MM.1S (cell line): ENCODE measurements around the gene ING3.

Source experiments
- DNase-seq: peaks from one replicate; pipeline ENCODE4 v3.0.0-alpha.2; 2015
- H2AFZ ChIP-seq: fragments of 300-600 bp; sonication (generic); 2 replicates; pipeline ENCODE4 v1.6.0; 2016; ENCODE audit warnings: antibody characterized with exemption, low read length
- H3F3A ChIP-seq: fragments of 300-600 bp; sonication (generic); 2 replicates; pipeline ENCODE4 v1.6.1; 2016; ENCODE audit warnings: mild to moderate bottlenecking, antibody characterized with exemption, low read length, moderate library complexity, mixed read lengths; ENCODE audit not compliant: insufficient read depth
- H3K27ac ChIP-seq: fragments of 300-600 bp; sonication (generic); 2 replicates; pipeline ENCODE4 v1.5.1; 2016; ENCODE audit warnings: mild to moderate bottlenecking, low read length
- H3K27me3 ChIP-seq: fragments of 300-600 bp; sonication (generic); replicated peaks from 2 replicates; pipeline ENCODE4 v1.6.0; 2016; ENCODE audit warnings: low read length; ENCODE audit not compliant: insufficient read depth
- H3K36me3 ChIP-seq: fragments of 300-600 bp; sonication (generic); replicated peaks from 2 replicates; pipeline ENCODE4 v1.6.1; 2016; ENCODE audit warnings: mild to moderate bottlenecking, low read length, mixed read lengths; ENCODE audit not compliant: insufficient read depth
- H3K4me1 ChIP-seq: fragments of 300-600 bp; sonication (generic); 2 replicates; pipeline ENCODE4 v1.6.1; 2016; ENCODE audit warnings: low read length, mixed read lengths
- H3K4me2 ChIP-seq: fragments of 300-600 bp; sonication (generic); 2 replicates; pipeline ENCODE4 v1.6.0; 2016; ENCODE audit warnings: low read depth, low read length
- H3K4me3 ChIP-seq: fragments of 300-600 bp; sonication (generic); 2 replicates; pipeline ENCODE4 v1.5.1; 2016; ENCODE audit warnings: low read length, mixed read lengths
- H3K79me2 ChIP-seq: fragments of 300-600 bp; sonication (generic); 2 replicates; pipeline ENCODE4 v1.6.1; 2016; ENCODE audit warnings: mixed run types, low read length, mixed read lengths
- H3K9ac ChIP-seq: fragments of 300-600 bp; sonication (generic); 2 replicates; pipeline ENCODE4 v1.6.1; 2016; ENCODE audit warnings: low read length, mixed read lengths
- H3K9me2 ChIP-seq: fragments of 300-600 bp; sonication (generic); replicated peaks from 2 replicates; pipeline ENCODE4 v1.6.1; 2016; ENCODE audit warnings: mild to moderate bottlenecking, low read length, mixed read lengths; ENCODE audit not compliant: insufficient read depth
- H3K9me3 ChIP-seq: fragments of 300-600 bp; sonication (generic); replicated peaks from 2 replicates; pipeline ENCODE4 v1.6.1; 2016; ENCODE audit warnings: mild to moderate bottlenecking, low read length, mixed read lengths; ENCODE audit not compliant: insufficient read depth
- H4K20me1 ChIP-seq: fragments of 300-600 bp; sonication (generic); 2 replicates; pipeline ENCODE4 v1.6.1; 2016; ENCODE audit warnings: mild to moderate bottlenecking, low read length, moderate library complexity, mixed read lengths; ENCODE audit not compliant: insufficient read depth
- EZH2 ChIP-seq: fragments of 300-600 bp; sonication (generic); optimal IDR thresholded peaks from 2 replicates; pipeline ENCODE3; 2017; ENCODE audit warnings: low read depth, mild to moderate bottlenecking, antibody characterized with exemption, low read length, mixed read lengths
- EZH2phosphoT487 ChIP-seq: fragments of 300-600 bp; sonication (generic); IDR thresholded peaks from 2 replicates; pipeline ENCODE4 v1.6.1; 2018; ENCODE audit warnings: antibody characterized with exemption, low read length
- TF ChIP-seq, protein P1 (sequence below): fragments of 300-600 bp; sonication (generic); IDR thresholded peaks from 2 replicates; pipeline ENCODE4 v1.5.1; 2016; ENCODE audit warnings: antibody characterized with exemption, low read length, mixed read lengths

The ING3 gene

DNA sequence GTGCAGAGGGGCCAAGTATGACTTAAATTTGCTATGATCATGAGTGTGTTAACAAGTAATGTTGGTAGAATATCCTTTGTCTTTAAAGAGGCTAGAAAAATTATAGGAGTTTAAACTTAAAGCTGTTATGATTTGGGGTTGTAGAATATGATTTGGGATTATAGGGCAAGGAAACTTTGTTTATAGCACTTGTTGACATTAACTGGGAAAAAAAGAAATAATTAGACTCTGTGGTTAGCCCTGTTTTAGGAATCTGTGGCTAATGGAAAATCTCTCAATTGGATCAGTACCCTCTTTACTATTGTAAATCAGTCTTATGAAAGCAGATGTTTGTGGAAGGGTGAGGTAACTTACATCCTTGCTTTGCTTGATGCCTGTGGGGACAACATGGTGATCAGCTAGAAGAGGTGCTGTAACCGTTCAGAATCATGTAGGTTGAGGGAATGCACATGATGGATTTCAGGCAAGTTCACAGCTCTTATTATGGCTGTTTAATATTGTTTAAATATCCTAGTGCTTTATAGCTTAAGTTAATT is 11.1 kb downstream of the ING3 start:
- Histone ChIP-seq H3K36me3 (no peaks in the 10 kb centered on the region; the same call in 1 of the 2 replicates), H3F3A (no peaks in the 10 kb centered on the region; the same call in 1 of the 2 replicates), H3K9ac (no peak overlapping the region), H3K4me2 (no peak overlapping the region), H2AFZ (no peak overlapping the region), H3K9me3 (no peaks in the 10 kb centered on the region), H3K79me2 (peaks cover 14% of the 10 kb centered on the region), H3K27ac (no peak overlapping the region), H3K4me1 (0 out of 2 replicates have a peak, but pooled peaks cover 4% of the 10 kb centered on the region), H3K9me2 (no peaks in the 10 kb centered on the region), H4K20me1 (no peaks in the 10 kb centered on the region), H3K4me3 (no peak overlapping the region), H3K27me3 (no peaks in the 10 kb centered on the region)
- TF ChIP-seq EZH2phosphoT487 = no peak
- no peak for DNase-seq

GRCh38 chr7:120964088-120964487 is 13.5 kb downstream of the ING3 start:
- H3K79me2 ChIP-seq = peaks cover 14% of the 10 kb centered on the region
- no peaks in the 10 kb centered on the region; the same call in 1 of the 2 replicates for H3F3A ChIP-seq
- H3K4me1 ChIP-seq = 0 out of 2 replicates have a peak, but pooled peaks cover 4% of the 10 kb centered on the region
- TF ChIP-seq, protein P1, sequence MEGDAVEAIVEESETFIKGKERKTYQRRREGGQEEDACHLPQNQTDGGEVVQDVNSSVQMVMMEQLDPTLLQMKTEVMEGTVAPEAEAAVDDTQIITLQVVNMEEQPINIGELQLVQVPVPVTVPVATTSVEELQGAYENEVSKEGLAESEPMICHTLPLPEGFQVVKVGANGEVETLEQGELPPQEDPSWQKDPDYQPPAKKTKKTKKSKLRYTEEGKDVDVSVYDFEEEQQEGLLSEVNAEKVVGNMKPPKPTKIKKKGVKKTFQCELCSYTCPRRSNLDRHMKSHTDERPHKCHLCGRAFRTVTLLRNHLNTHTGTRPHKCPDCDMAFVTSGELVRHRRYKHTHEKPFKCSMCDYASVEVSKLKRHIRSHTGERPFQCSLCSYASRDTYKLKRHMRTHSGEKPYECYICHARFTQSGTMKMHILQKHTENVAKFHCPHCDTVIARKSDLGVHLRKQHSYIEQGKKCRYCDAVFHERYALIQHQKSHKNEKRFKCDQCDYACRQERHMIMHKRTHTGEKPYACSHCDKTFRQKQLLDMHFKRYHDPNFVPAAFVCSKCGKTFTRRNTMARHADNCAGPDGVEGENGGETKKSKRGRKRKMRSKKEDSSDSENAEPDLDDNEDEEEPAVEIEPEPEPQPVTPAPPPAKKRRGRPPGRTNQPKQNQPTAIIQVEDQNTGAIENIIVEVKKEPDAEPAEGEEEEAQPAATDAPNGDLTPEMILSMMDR = no peak
- peaks cover 9% of the 10 kb centered on the region for H3K36me3 ChIP-seq
- H3K27me3 ChIP-seq = no peaks in the 10 kb centered on the region
- H3K27ac ChIP-seq = no peak overlapping the region
- no peak overlapping the region for H3K4me3 ChIP-seq
- no peak overlapping the region for H3K4me2 ChIP-seq
- no peaks in the 10 kb centered on the region for H3K9me2 ChIP-seq
- no peaks in the 10 kb centered on the region for H4K20me1 ChIP-seq
- H3K9ac ChIP-seq = no peak overlapping the region
- H3K9me3 ChIP-seq = no peaks in the 10 kb centered on the region
- no peak overlapping the region for H2AFZ ChIP-seq
- DNase-seq = no peak

GRCh38 chr7:120966961-120967360 is 16.4 kb downstream of the ING3 start:
- Histone ChIP-seq H3K9ac (no peak overlapping the region), H3K4me3 (no peak overlapping the region), H3K79me2 (peaks cover 9% of the 10 kb centered on the region), H3K9me2 (no peaks in the 10 kb centered on the region), H3F3A (no peaks in the 10 kb centered on the region; the same call in 1 of the 2 replicates), H3K36me3 (peaks cover 22% of the 10 kb centered on the region), H3K4me1 (0 out of 2 replicates have a peak, but pooled peaks cover 1% of the 10 kb centered on the region), H3K27ac (no peak overlapping the region), H4K20me1 (no peaks in the 10 kb centered on the region), H3K4me2 (no peak overlapping the region), H3K9me3 (no peaks in the 10 kb centered on the region), H3K27me3 (no peaks in the 10 kb centered on the region), H2AFZ (no peak overlapping the region)
- TF ChIP-seq, protein P1 = no peak
- no peak for TF ChIP-seq EZH2phosphoT487
- no peak for DNase-seq

DNA sequence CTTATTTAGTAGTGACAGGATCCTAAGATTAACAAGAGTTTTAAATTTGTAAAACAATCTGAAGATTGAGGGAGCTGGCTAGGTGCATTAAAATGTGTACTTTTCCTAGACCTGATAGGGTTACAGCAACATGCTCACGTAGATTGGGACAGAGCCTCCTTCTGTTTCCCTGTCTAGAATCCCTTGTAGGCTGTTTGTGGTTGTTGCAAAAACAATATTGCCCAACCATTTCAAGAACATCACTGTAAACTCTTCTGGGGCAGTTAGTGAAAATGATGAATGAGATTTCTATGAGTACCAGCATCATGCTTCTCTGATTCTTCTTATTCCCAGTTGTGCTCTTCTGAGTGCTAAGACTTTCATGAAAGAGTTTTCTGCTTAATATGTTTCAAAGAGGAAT is 23.3 kb downstream of the ING3 start:
- H2AFZ ChIP-seq = no peak overlapping the region
- no peaks in the 10 kb centered on the region for H4K20me1 ChIP-seq
- no peaks in the 10 kb centered on the region for H3K79me2 ChIP-seq
- no peaks in the 10 kb centered on the region for H3K4me1 ChIP-seq
- no peaks in the 10 kb centered on the region for H3K9me2 ChIP-seq
- no peaks in the 10 kb centered on the region for H3F3A ChIP-seq
- no peak for DNase-seq
- H3K4me3 ChIP-seq = no peak overlapping the region
- peaks cover 29% of the 10 kb centered on the region for H3K36me3 ChIP-seq
- H3K9me3 ChIP-seq = no peaks in the 10 kb centered on the region
- no peaks in the 10 kb centered on the region for H3K27me3 ChIP-seq
- no peak overlapping the region for H3K27ac ChIP-seq
- TF ChIP-seq, protein P1 = no peak
- TF ChIP-seq EZH2 = no peak
- no peak for TF ChIP-seq EZH2phosphoT487
- no peak overlapping the region for H3K9ac ChIP-seq
- H3K4me2 ChIP-seq = no peak overlapping the region
